Stimulated activated CD8-positive, alpha-beta memory T cell treated with anti-CD3 and anti-CD28 coated beads, Interleukin-15, amount 100 ng/mL, for 24 hours (primary cell): ENCODE data around the gene SHLD1.
A peak's percentile ranks its signal among the peaks of the same experiment; 100 is the strongest.

Experiments
- DNase-seq: peaks from one replicate; pipeline ENCODE4 v3.0.0-alpha.2; 2020; ENCODE audit warnings: low read depth

SHLD1 gene

GRCh38 chr20:5820738-5821137 is 70.5 kb downstream of the SHLD1 start:
- DNase-seq, result no peak

DNA sequence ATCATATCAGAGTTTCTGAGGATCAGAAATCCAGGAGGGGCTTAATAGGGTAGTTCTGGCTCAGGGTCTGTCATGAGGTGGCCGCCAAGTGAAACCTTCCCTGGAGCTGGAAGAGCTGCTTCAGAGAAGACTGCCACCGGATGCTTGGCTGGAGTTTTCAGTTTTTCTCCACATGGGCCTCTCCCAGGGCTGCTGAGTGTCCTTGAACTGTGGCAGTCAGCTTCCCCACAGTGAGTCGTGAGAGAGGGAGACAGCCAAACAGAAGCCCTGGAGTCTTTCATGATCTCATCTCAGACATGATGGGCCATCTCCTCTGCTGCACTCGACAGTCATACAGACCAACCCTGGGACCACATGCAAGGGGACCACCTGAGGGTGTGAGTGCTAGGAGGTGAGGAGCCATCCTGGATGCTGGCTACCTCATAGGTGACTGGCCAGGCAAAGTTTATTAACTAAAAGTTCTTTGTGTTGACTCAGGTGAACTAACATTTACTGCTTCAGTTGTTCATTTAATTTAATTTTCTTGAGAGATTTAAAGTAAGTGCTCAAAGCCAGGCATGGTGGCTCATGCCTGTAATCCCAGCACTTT is 71.5 kb downstream of the SHLD1 start:
- DNase-seq, result no peak

- DNase-seq, result no peak
Observed at GRCh38 chr20:5822569-5822968, 72.4 kb downstream of the SHLD1 start.

DNA sequence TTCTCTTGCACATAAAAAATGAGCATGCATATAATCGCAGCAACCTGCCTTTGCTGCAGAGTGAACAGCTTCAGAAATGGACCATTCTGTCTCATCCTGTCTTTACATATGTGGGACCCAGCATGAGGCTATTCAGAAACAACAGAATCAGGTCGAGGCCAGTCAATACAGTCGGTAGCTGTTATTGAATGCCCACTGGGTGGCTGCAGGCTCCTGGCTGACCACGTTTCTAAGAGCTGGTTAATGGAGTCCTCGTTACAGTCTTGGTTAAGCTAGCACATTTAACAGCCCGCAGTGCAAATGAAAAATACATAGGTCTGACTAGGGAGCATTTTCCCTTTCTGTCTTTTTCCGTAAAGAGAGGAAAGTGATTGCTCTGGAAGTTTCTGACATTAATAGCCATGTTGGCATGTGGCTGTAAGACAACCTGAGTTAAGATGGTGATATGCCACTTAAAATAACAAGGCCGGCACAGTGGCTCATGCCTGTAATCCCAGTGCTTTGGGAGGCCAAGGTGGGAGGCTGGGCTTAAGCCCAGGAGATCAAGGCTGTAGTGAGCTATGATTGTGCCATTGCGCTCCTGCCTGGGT is 75.0 kb downstream of the SHLD1 start:
- DNase-seq, result no peak

DNA sequence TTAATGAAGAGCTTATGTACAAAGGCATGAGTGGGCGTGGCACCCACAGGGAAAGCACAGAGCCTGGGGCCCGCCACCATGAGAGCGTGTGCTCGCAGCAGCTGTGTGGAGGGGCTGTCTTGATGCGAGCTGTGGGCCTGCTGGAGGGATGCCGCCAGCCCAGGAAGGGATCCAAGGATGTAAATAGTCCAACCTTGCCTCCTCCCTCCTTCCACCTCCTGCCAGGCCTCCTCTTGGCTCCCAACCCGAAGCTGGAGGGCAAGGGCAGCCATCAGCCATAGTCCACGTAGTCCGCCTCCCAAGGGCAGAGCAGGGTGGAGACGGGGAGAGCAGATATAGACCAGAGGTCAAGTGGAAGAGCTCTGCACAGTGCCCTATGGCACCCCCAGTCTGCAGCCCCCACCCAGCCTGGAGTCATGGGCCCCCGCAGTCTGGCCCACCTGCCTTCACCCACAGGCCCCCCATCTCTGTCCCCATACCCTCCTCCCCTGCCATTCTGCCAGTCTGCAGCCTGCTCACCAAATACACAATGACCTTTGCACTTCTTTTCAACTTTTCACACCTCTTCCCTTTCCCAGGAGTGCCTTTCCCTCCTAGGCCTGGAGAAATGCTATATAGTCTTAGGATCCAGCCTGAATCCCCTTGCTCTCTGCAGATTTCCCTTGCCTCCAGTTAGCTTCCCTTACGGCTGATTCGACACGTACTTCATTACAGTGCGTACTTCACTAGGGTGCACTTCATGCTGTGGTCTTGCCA is 77.1 kb downstream of the SHLD1 start:
- no peak for DNase-seq

DNA sequence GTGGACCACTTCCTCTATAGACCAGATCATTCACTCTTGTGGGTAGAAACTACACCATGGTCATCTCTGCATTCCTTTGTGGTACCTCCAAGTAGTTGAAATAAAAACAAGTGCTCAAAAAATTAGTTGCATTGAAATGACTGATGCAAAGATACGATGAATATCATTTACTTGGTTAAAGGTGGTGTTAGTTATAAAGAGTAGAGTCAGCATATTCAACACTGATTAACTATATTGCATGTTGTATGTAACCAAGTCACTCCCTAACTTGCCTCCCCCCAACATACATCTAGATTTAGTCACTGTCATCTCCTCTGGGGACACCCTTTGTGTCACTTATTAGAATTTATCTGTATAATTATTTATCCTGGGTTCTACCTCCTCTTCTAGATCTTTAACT is 77.7 kb downstream of the SHLD1 start:
- DNase-seq, result no peak

GRCh38 chr20:5829241-5829809 is 79.1 kb downstream of the SHLD1 start:
- no peak for DNase-seq

DNA sequence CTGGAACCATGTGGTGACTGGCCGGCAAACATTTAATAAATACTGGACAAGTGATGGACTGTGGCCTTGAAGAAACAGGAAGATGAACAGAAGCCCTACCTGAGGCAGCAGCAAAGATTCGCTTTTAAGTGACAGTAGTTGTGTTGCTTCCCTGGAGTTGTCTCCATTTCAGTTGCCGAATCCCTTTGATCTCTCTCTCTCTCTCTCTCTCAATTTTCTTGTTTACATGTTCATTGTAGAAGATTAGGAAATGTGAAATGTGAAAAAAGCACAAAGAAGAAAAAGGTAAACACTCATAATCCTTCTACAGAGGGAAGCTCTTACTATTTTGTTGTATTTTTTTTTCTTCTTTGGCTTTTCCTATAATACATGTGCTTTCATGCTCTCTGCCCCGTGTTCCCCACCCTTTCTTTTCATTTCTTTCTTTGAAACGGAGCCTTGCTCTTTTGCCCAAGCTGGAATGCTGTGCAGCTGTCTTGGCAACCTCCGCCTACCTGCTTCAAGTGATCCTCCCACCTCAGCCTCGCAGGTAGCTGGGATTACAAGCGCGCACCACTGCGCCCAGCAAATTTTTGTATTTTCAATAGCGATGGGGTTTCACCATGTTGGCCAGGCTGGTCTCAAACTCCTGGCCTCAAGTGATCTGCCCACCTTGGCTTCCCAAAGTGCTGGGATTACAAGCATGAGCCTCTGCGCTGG is 81.5 kb downstream of the SHLD1 start:
- no peak for DNase-seq

DNA sequence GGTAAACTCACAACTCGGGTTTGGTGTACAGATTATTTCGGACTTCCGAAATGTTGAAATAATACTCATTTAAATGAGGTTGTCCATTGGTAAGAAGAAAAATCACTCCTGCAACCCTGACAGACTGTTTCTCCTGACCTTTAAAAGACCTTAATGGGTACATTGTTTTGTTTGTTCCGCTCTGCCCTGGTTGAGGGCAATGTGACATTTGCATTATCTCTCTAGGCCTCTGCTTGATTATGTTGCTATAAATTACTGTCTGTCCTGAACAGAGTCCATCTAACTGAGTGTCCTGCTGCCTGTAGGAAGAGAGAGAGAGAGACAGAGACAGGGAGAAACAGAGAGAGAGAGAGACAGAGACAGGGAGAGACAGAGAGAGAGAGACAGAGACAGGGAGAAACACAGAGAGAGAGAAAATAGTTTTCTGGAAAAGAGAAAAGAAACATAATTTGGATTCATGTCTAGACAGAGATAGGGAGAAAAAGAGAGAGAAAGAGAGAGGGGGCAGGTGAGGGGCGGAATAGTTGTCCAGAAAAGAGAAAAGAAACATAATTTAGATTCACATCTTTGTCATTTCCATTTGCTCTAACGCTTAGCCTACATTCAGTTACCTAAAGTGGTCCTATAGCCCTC is 83.2 kb downstream of the SHLD1 start:
- DNase-seq, result no peak

GRCh38 chr20:5834436-5835005 is 84.3 kb downstream of the SHLD1 start:
- DNase-seq, result no peak

DNA sequence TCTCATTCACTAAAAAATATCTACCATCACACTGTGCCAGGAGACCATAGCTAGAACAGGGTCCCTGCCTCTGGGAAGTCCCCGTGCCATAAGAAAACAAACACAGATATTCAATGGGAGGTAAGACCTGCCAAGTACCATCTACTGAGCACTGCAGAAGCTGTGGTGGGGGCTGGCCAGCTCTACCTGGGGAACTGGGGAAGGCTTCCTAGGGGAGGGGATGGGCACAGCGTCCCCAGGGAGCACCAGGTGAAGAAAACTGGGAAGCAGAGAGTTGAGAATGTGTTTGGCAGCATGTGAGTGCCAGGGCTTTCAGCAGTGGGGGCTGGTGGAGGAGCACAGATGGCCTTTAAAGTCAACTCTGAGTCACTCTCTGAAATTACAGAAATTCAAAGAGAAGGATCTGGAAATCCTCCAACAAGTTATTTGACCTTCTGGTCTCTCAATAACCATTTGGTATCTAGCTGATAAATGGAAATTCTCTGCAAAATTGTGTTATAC is 85.2 kb downstream of the SHLD1 start:
- no peak for DNase-seq

GRCh38 chr20:5835871-5836270 is 85.7 kb downstream of the SHLD1 start:
- no peak for DNase-seq

DNA sequence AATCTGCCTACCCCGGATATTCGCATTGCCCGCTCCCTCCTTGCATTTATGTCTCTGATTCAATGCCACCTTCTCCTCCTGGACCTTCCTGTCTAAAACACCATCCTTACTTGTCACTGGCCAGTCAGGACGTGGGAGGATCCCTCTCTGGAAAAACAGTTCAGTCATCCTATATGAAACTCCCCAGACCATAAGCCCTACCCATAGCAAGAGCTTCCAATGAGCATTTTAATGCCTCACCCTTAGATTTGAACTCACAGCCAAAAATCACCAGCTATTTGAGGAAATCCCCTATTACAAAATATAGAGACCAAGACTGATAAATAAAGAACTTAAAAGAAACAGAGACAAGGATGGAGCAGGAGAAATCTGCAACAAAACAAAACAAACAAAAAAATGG is 86.4 kb downstream of the SHLD1 start:
- no peak for DNase-seq

GRCh38 chr20:5840411-5841002 is 90.3 kb downstream of the SHLD1 start:
- DNase-seq, result no peak

- no peak for DNase-seq
Observed at GRCh38 chr20:5841522-5841921, 91.3 kb downstream of the SHLD1 start.

DNA sequence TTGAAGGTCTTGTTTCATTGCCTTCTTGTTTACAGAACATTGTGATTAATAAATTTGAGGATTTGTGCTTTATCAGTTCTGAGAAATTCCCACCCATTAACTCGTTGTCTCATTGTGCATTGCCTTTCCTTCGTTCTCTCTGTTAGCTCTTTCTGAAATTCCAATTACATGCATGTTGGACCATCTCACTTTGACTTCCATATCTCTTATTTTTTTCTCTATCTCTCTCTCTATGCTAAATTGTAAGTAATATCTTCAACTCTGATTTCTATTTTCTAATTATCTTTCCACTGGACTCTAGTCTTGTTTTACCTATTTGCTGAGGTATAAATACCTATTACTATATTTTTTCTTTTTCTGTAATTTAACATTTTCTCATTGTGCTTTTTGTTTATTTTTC is 92.3 kb downstream of the SHLD1 start:
- no peak for DNase-seq

- no peak for DNase-seq
Observed at GRCh38 chr20:5843054-5843592, 92.9 kb downstream of the SHLD1 start.

GRCh38 chr20:5844063-5844681 is 94.0 kb downstream of the SHLD1 start:
- peak; percentile 22 for DNase-seq

- no peak for DNase-seq
Observed at GRCh38 chr20:5845681-5846615, 95.7 kb downstream of the SHLD1 start.
